HepG2 (cell line): Measurements from ENCODE around the gene CATSPERB. TPM values are rescaled to one million over a fixed set of nuclear protein-coding genes. Genes with fewer than 3 reads are reported as not detected.
"Not testable (repeated sequence)": the region's sequence is repeated elsewhere in the genome, so short reads cannot be mapped to it uniquely, and the experiment has no call there.

ENCODE experiments used
- ATAC-seq: fragments of 200-7000 bp; cut with Tn5 transposase; 3 replicates; pipeline ENCODE4 v1.9.1; 2020; ENCODE audit warnings: mild to moderate bottlenecking, moderate library complexity
- BruUV-seq: library from RNA; stranded (reverse); fragments of 400-500 nt; replicated peaks from 2 replicates; lab custom pipeline; 2021; lab: Mats Ljungman, UMichigan
- CTCF ChIA-PET: fragments of 300-600 bp; formaldehyde crosslinking; extraction: SDS; loops from one replicate; lab custom pipeline; 2021; ENCODE audit warnings: low total read pairs, inconsistent platforms, low intra/inter-chr PET ratio; lab: Yijun Ruan, JAX
- POLR2A ChIA-PET: fragments of 350-600 bp; sonication (Branson Sonifier 250); formaldehyde crosslinking; loops from one replicate; lab custom pipeline; 2020; ENCODE audit warnings: antibody characterized with exemption, inconsistent platforms; lab: Yijun Ruan, JAX
- DNase-seq: peaks from one replicate; pipeline ENCODE4 v3.0.0-alpha.2; 2015; ENCODE audit warnings: low spot score
- FAIRE-seq: peaks from 3 replicates; lab custom pipeline; 2011; peaks lifted over from hg19 to GRCh38; lab: Jason Lieb, UNC
- H2AFZ ChIP-seq: one replicate; pipeline ENCODE4 v1.6.1; 2011; ENCODE audit warnings: low read length, inconsistent platforms
- H3K27ac ChIP-seq: fragments of 300-600 bp; 3 replicates; pipeline ENCODE4 v1.8.0; 2011; ENCODE audit warnings: mixed run types, mild to moderate bottlenecking, mixed read lengths, low read length, inconsistent platforms; ENCODE audit not compliant: insufficient read depth; ENCODE audit errors: extremely low read length
- H3K27me3 ChIP-seq, 2 experiments: fragments of 200-600 bp in 1 of 2; 2 replicates in 1 of 2; 3 replicates in 1 of 2; pipeline versions ENCODE4 v1.6.0 to v1.8.0; 2011; ENCODE audit warnings: low read length in 2 of 2, mild to moderate bottlenecking in 2 of 2, moderate library complexity in 2 of 2, inconsistent platforms in 1 of 2; ENCODE audit not compliant: insufficient read depth in 2 of 2, control insufficient read depth in 1 of 2
- H3K36me3 ChIP-seq, 2 experiments: fragments of 200-600 bp in 1 of 2; replicated peaks in 1 of 2; 2 replicates in 1 of 2; 3 replicates in 1 of 2; pipeline versions ENCODE4 v1.5.1 to v1.8.0; 2011; ENCODE audit warnings: low read length in 2 of 2, inconsistent platforms in 1 of 2; ENCODE audit not compliant: insufficient read depth in 2 of 2, control insufficient read depth in 1 of 2
- H3K4me1 ChIP-seq: 2 replicates; pipeline ENCODE4 v1.5.1; 2012; ENCODE audit warnings: low read length, inconsistent platforms; ENCODE audit not compliant: insufficient read depth
- H3K4me2 ChIP-seq: 2 replicates; pipeline ENCODE4 v1.6.0; 2011; ENCODE audit warnings: low read depth, low read length, inconsistent platforms
- H3K4me3 ChIP-seq, 3 experiments: fragments of 200-600 bp in 1 of 3; sonication (generic), shearing (Covaris generic) in 1 of 3; replicated peaks in 1 of 3; 2 replicates each; pipeline ENCODE4 v1.5.1; 2011 to 2016; ENCODE audit warnings: low read length in 3 of 3, inconsistent platforms in 2 of 3, low read depth in 2 of 3, mild to moderate bottlenecking in 2 of 3, control low read depth in 1 of 3, mixed read lengths in 1 of 3; ENCODE audit not compliant: insufficient read depth in 1 of 3
- H3K79me2 ChIP-seq: one replicate; pipeline ENCODE4 v1.6.1; 2011; ENCODE audit warnings: low read length, inconsistent platforms; ENCODE audit not compliant: insufficient read depth
- H3K9ac ChIP-seq: 2 replicates; pipeline ENCODE4 v1.6.0; 2011; ENCODE audit warnings: mild to moderate bottlenecking, low read depth, low read length, inconsistent platforms; ENCODE audit not compliant: insufficient read depth
- H3K9me3 ChIP-seq: 2 replicates; pipeline ENCODE4 v1.5.1; 2012; ENCODE audit warnings: mild to moderate bottlenecking, low read length
- H4K20me1 ChIP-seq: 2 replicates; pipeline ENCODE4 v1.6.0; 2011; ENCODE audit warnings: inconsistent platforms, mild to moderate bottlenecking, low read length, moderate library complexity; ENCODE audit not compliant: insufficient read depth
- ELF1 ChIP-seq: sonication (generic); formaldehyde crosslinking; IDR thresholded peaks from 2 replicates; pipeline ENCODE4 v1.4.0; 2020; ENCODE audit warnings: missing genetic modification reagents
- HDAC1 ChIP-seq: sonication (generic); formaldehyde crosslinking; IDR thresholded peaks from 2 replicates; pipeline ENCODE4 v1.5.1; 2020; ENCODE audit warnings: mild to moderate bottlenecking, missing genetic modification reagents
- HNF4G ChIP-seq, 2 experiments: sonication (generic) in 1 of 2; formaldehyde crosslinking in 1 of 2; IDR thresholded peaks; 2 replicates each; pipeline versions ENCODE4 v1.4.0 to v1.6.1; 2011 to 2020; ENCODE audit warnings: borderline replicate concordance in 2 of 2, low read depth in 2 of 2, mild to moderate bottlenecking in 2 of 2, low read length in 1 of 2, missing genetic modification reagents in 1 of 2, moderate library complexity in 1 of 2
- KLF6 ChIP-seq: IDR thresholded peaks from 2 replicates; pipeline ENCODE4 v1.8.0; 2016; ENCODE audit warnings: missing biosample characterization, missing genetic modification reagents
- MTERF4 ChIP-seq: sonication (generic); formaldehyde crosslinking; IDR thresholded peaks from 2 replicates; pipeline ENCODE4 v1.8.0; 2023; ENCODE audit warnings: mild to moderate bottlenecking, missing genetic modification reagents
- NFYB ChIP-seq: sonication (generic); formaldehyde crosslinking; IDR thresholded peaks from 2 replicates; pipeline ENCODE4 v1.4.0; 2020; ENCODE audit warnings: missing genetic modification reagents
- PLRG1 ChIP-seq: fragments of 450-650 bp; conservative IDR thresholded peaks from 2 replicates; pipeline ENCODE4 v1.6.1; 2016
- SALL1 ChIP-seq: sonication (generic); formaldehyde crosslinking; IDR thresholded peaks from 2 replicates; pipeline ENCODE4 v1.8.0; 2022; ENCODE audit warnings: mild to moderate bottlenecking, missing genetic modification reagents
- SRF ChIP-seq: IDR thresholded peaks from 2 replicates; pipeline ENCODE4 v1.6.1; 2011; ENCODE audit warnings: mild to moderate bottlenecking, low read depth, low read length, moderate library complexity
- ZFP36L1 ChIP-seq: sonication (generic); formaldehyde crosslinking; IDR thresholded peaks from 2 replicates; pipeline ENCODE4 v1.8.0; 2022; ENCODE audit warnings: mild to moderate bottlenecking, missing genetic modification reagents, moderate library complexity
- ZNF547 ChIP-seq: sonication (generic); formaldehyde crosslinking; IDR thresholded peaks from 2 replicates; pipeline ENCODE4 v1.5.1; 2020; ENCODE audit warnings: mild to moderate bottlenecking, missing genetic modification reagents
- ZNF557 ChIP-seq: sonication (generic); formaldehyde crosslinking; IDR thresholded peaks from 2 replicates; pipeline ENCODE4 v1.4.0; 2020; ENCODE audit warnings: missing genetic modification reagents
- ZNF615 ChIP-seq: sonication (generic); formaldehyde crosslinking; IDR thresholded peaks from 2 replicates; pipeline ENCODE4 v1.5.0; 2020; ENCODE audit warnings: mild to moderate bottlenecking, missing genetic modification reagents, borderline replicate concordance
- WGBS: methylation state at CpG from one replicate; pipeline ENCODE4 v1.1.6; 2017; ENCODE audit warnings: low lambda C conversion rate; 5-methylcytosine and 5-hydroxymethylcytosine counted together
- in situ Hi-C: cut with HindIII; loops from 2 replicates; pipeline ENCODE4 v1.10.0; 2017; ENCODE audit warnings: low pct_unique_long_range_greater_than_20kb; ENCODE audit not compliant: extremely low pct_ligation_motif_present
- intact Hi-C: fragments of 100-400 bp; cut with micrococcal nuclease; formaldehyde crosslinking; loops from one replicate; pipeline ENCODE4 v1.10.0; 2022; ENCODE audit not compliant: unreplicated experiment
- polyA plus RNA-seq, 8 experiments: library from polyadenylated mRNA; depleted of rRNA in 3 of 8; stranded (reverse) in 7 of 8; unstranded in 1 of 8; fragments of >200 nt; fragmentation: Illumina TruSeq in 4 of 8; extraction: Trizol in 4 of 8; gene quantifications; 2 replicates each; pipeline versions ENCODE4 v1.2.1 to v1.2.3, GENCODE V29; 2011 to 2016; ENCODE audit warnings: low read depth in 4 of 8, missing spikeins in 1 of 8, mixed read lengths in 1 of 8; ENCODE audit not compliant: insufficient read depth in 1 of 8
- total RNA-seq, 5 experiments: library from RNA; depleted of rRNA; stranded (reverse); fragments of >200 nt; fragmentation: Illumina TruSeq; extraction: Trizol; gene quantifications; 2 replicates each; pipeline ENCODE4 v1.2.3, GENCODE V29; 2016; ENCODE audit warnings: low read depth in 1 of 5
- TF ChIP-seq, protein P1 (sequence below): sonication (generic); formaldehyde crosslinking; IDR thresholded peaks from 2 replicates; pipeline ENCODE4 v1.4.0; 2020; ENCODE audit warnings: missing genetic modification reagents, mild to moderate bottlenecking, borderline replicate concordance

The CATSPERB gene
- total and polyA plus RNA-seq, 2 of the 13 experiments (the other 11 are each of a cell fraction or from before 2014, with no cell fraction given) = not detected

GRCh38 chr14:91567827-91568226 is 164.1 kb downstream of the CATSPERB start:
- intact Hi-C loops = loop anchor here (1.0 to 10.0 kb wide), 2 partner anchors 59 to 83 kb away; no protein-coding TSS in a partner anchor
- BruUV-seq, in situ Hi-C loops, POLR2A ChIA-PET, H3K27me3 ChIP-seq, CTCF ChIA-PET, H2AFZ ChIP-seq, H3K79me2 ChIP-seq, ATAC-seq, H3K36me3 ChIP-seq, H3K4me3 ChIP-seq, H3K27ac ChIP-seq, FAIRE-seq, H4K20me1 ChIP-seq, DNase-seq, H3K9me3 ChIP-seq, H3K4me2 ChIP-seq, H3K4me1 ChIP-seq, H3K9ac ChIP-seq: not testable (repeated sequence)
- TF ChIP-seq NFYB (CRISPR knock-in tag) (peak; percentile 49; the same call in 1 of the 2 replicates), SRF (peak; percentile 20; the same call in 1 of the 2 replicates)
- WGBS = 25% methylated on average over 4 of the region's 4 CpGs

- peak; percentile 64 for FAIRE-seq
- POLR2A ChIA-PET = interaction anchor here (0.6 to 1.3 kb wide), 3 partner anchors 20 to 47 kb away, joined by 3 read pairs; partner anchors contain the start of gene PPP4R3A
- DNase-seq = no peak
- Histone ChIP-seq H3K27ac (peak overlapping the region; percentile 65), H3K4me2 (peak overlapping the region; percentile 77), H3K9me3 (no peaks in the 10 kb centered on the region), H3K4me1 (peaks cover 23% of the 10 kb centered on the region), H2AFZ (no peak overlapping the region), H3K36me3 (no peaks in the 10 kb centered on the region), H3K27me3 (no peaks in the 10 kb centered on the region), H3K9ac (no peak overlapping the region), H3K4me3 (peak overlapping the region in 2 of 3 experiments; percentile 33 to 54; a peak in 3 of 6 replicates), H3K79me2 (no peaks in the 10 kb centered on the region), H4K20me1 (no peaks in the 10 kb centered on the region)
- 5% methylated on average over 2 of the region's 2 CpGs for WGBS
- no TSS peak for BruUV-seq
- CTCF ChIA-PET = no interaction called here
- in situ Hi-C loops = no loop called here
- ATAC-seq = peak; percentile 21
- intact Hi-C loops = no loop called here
- no peak for TF ChIP-seq ZFP36L1 (CRISPR knock-in tag)
- no peak for TF ChIP-seq SALL1
- no peak for TF ChIP-seq KLF6
- no peak for TF ChIP-seq ZNF547 (CRISPR knock-in tag)
- TF ChIP-seq HNF4G (IDR thresholded peaks at IDR 0.05; ENCODE audit: borderline replicate concordance, low read depth, low read length) = no peak
- TF ChIP-seq HNF4G (CRISPR knock-in tag; IDR thresholded peaks at IDR 0.05; ENCODE audit: borderline replicate concordance, low read depth) = no peak
- no peak for TF ChIP-seq MTERF4
- TF ChIP-seq, protein P1, sequence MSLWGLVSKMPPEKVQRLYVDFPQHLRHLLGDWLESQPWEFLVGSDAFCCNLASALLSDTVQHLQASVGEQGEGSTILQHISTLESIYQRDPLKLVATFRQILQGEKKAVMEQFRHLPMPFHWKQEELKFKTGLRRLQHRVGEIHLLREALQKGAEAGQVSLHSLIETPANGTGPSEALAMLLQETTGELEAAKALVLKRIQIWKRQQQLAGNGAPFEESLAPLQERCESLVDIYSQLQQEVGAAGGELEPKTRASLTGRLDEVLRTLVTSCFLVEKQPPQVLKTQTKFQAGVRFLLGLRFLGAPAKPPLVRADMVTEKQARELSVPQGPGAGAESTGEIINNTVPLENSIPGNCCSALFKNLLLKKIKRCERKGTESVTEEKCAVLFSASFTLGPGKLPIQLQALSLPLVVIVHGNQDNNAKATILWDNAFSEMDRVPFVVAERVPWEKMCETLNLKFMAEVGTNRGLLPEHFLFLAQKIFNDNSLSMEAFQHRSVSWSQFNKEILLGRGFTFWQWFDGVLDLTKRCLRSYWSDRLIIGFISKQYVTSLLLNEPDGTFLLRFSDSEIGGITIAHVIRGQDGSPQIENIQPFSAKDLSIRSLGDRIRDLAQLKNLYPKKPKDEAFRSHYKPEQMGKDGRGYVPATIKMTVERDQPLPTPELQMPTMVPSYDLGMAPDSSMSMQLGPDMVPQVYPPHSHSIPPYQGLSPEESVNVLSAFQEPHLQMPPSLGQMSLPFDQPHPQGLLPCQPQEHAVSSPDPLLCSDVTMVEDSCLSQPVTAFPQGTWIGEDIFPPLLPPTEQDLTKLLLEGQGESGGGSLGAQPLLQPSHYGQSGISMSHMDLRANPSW (CRISPR knock-in tag) = no peak
- TF ChIP-seq ZNF557 (CRISPR knock-in tag) = no peak
- TF ChIP-seq HDAC1 (CRISPR knock-in tag) = peak; percentile 48; the same call in 1 of the 2 replicates
- no peak for TF ChIP-seq ELF1
- no peak for TF ChIP-seq ZNF615 (CRISPR knock-in tag)
- TF ChIP-seq PLRG1 = no peak
These were observed 176.4 kb downstream of the CATSPERB start for GRCh38 chr14:91555531-91555930.
